Thyroid gland (tissue), 4 donors: Measurements from ENCODE around the gene SLC12A8. TPM values are rescaled to one million over a fixed set of nuclear protein-coding genes. Genes with fewer than 3 reads are reported as not detected.

Experiments
- DNase-seq, 2 donors: peaks; one replicate each; pipeline ENCODE4 v3.0.0-alpha.2; 2019
- H3K27ac ChIP-seq, 3 donors: fragments of 200-600 bp; sonication (generic); 1 replicate in 2 of 3; 2 replicates in 1 of 3; pipeline ENCODE4 v1.5.1; 2016 to 2019; ENCODE audit warnings: mild to moderate bottlenecking in 1 of 3, moderate library complexity in 1 of 3
- H3K27me3 ChIP-seq: fragments of 200-600 bp; sonication (generic); one replicate; pipeline ENCODE4 v1.5.1; 2019
- H3K36me3 ChIP-seq, 2 donors: fragments of 200-600 bp; sonication (generic); one replicate each; pipeline ENCODE4 v1.5.1; 2016 to 2019
- H3K4me1 ChIP-seq, 2 donors: fragments of 200-600 bp; sonication (generic); one replicate each; pipeline ENCODE4 v1.5.1; 2017 to 2019
- H3K4me3 ChIP-seq, 3 donors: fragments of 200-600 bp; sonication (generic); replicated peaks in 1 of 3; 1 replicate in 2 of 3; 2 replicates in 1 of 3; pipeline ENCODE4 v1.5.1; 2016; ENCODE audit warnings: mild to moderate bottlenecking in 1 of 3
- H3K9me3 ChIP-seq: fragments of 200-600 bp; sonication (generic); one replicate; pipeline ENCODE4 v1.5.1; 2017
- CTCF ChIP-seq, 6 experiments: fragments of 200-600 bp in 3 of 6; fragments of 450-650 bp in 3 of 6; sonication (generic) in 3 of 6; IDR thresholded peaks; one replicate each; pipeline ENCODE4 v1.5.1; 2016 to 2019; ENCODE audit warnings: antibody characterized with exemption in 6 of 6, mild to moderate bottlenecking in 2 of 6, inconsistent platforms in 1 of 6, moderate library complexity in 1 of 6
- POLR2A ChIP-seq, 2 donors: fragments of 450-650 bp; IDR thresholded peaks; one replicate each; pipeline ENCODE4 v1.6.1; 2017; ENCODE audit warnings: antibody characterized with exemption in 2 of 2, mild to moderate bottlenecking in 2 of 2, moderate library complexity in 1 of 2
- WGBS, 2 donors: methylation state at CpG; one replicate each; pipeline ENCODE4 v1.1.5; 2017; 5-methylcytosine and 5-hydroxymethylcytosine counted together
- intact Hi-C: fragments of 100-400 bp; cut with DNase I; formaldehyde crosslinking; loops from one replicate; pipeline ENCODE4 v1.15.1; 2023
- total RNA-seq, 4 donors: library from RNA; depleted of rRNA; stranded (reverse); fragments of >200 nt; gene quantifications; one replicate each; pipeline ENCODE4 v1.2.3, GENCODE V29; 2016

SLC12A8 gene
- total RNA-seq, result 100 to 1,000 TPM in 2 of 4 donors, 10 to 100 TPM in 2; 71.2 to 136 (median 99.2) TPM

GRCh38 chr3:125212509-125213363, at the start of gene SLC12A8:
Gene SLC12A8, minus strand, starts transcription at chr3:125212748. Its CDS starts 1,399 bp downstream, at chr3:125211349.
- peak within 1 kb of the TSS; percentile 48 to 73 (median 70) for H3K27ac ChIP-seq
- peak; percentile 49 to 50 for DNase-seq
- peaks cover 23 to 24% of the 10 kb centered on the region in 2 donors for H3K4me1 ChIP-seq
- H3K4me3 ChIP-seq, result peak within 1 kb of the TSS; percentile 51 to 84 (median 54)
- TF ChIP-seq CTCF (IDR thresholded peaks at IDR 0.05), result no peak
- TF ChIP-seq POLR2A (IDR thresholded peaks at IDR 0.05), result peak in 1 of 2 donors; percentile 44
- 24 to 40% methylated on average over 7 to 10 of the region's 55 CpGs for WGBS, 2 donors
- H3K36me3 ChIP-seq, result no peaks in the 10 kb centered on the region
- H3K27me3 ChIP-seq, result no peaks in the 10 kb centered on the region
- intact Hi-C loops, result no loop called here
- no peaks in the 10 kb centered on the region for H3K9me3 ChIP-seq

GRCh38 chr3:125262161-125262560, 49.6 kb upstream of the SLC12A8 start:
- intact Hi-C loops, result no loop called here
- Histone ChIP-seq H3K27me3 (no peaks in the 10 kb centered on the region), H3K36me3 (no peaks in the 10 kb centered on the region), H3K4me1 (no peaks in the 10 kb centered on the region), H3K4me3 (no peak overlapping the region), H3K27ac (no peak overlapping the region), H3K9me3 (no peaks in the 10 kb centered on the region)
- DNase-seq, result no peak
- WGBS, 2 donors, result 81 to 90% methylated on average over 1 of the region's 1 CpG
- TF ChIP-seq CTCF (IDR thresholded peaks at IDR 0.05) (no peak), POLR2A (IDR thresholded peaks at IDR 0.05) (no peak)

GRCh38 chr3:125261031-125261430, 48.5 kb upstream of the SLC12A8 start:
- Histone ChIP-seq H3K27ac (no peak overlapping the region), H3K4me1 (no peaks in the 10 kb centered on the region), H3K36me3 (no peaks in the 10 kb centered on the region), H3K9me3 (no peaks in the 10 kb centered on the region), H3K27me3 (no peaks in the 10 kb centered on the region), H3K4me3 (no peak overlapping the region)
- intact Hi-C loops, result no loop called here
- TF ChIP-seq POLR2A (IDR thresholded peaks at IDR 0.05) (no peak), CTCF (IDR thresholded peaks at IDR 0.05) (no peak)
- WGBS, 2 donors, result 90 to 95% methylated on average over 1 of the region's 1 CpG
- no peak for DNase-seq

GRCh38 chr3:125260158-125260557, 47.6 kb upstream of the SLC12A8 start:
- Histone ChIP-seq H3K36me3 (no peaks in the 10 kb centered on the region), H3K27ac (no peak overlapping the region)
- WGBS, 2 donors, result 95 to 96% methylated on average over 2 of the region's 2 CpGs

More at GRCh38 chr3:125260158-125260557, 47.6 kb upstream of the SLC12A8 start:
- H3K27me3 ChIP-seq, result no peaks in the 10 kb centered on the region
- H3K9me3 ChIP-seq, result no peaks in the 10 kb centered on the region
- no peak for TF ChIP-seq CTCF (IDR thresholded peaks at IDR 0.05)
- TF ChIP-seq POLR2A (IDR thresholded peaks at IDR 0.05), result no peak
- no peak for DNase-seq
- H3K4me1 ChIP-seq, result no peaks in the 10 kb centered on the region
- intact Hi-C loops, result no loop called here
- no peak overlapping the region for H3K4me3 ChIP-seq
